KMS-11 (cell line): Measurements from ENCODE around the gene MED13L.

Experiments
- H2AFZ ChIP-seq: fragments of 200-600 bp; sonication (generic); 2 replicates; pipeline ENCODE4 v1.6.1; 2016; ENCODE audit warnings: antibody characterized with exemption, mixed run types, low read depth
- H3K27ac ChIP-seq: fragments of 200-600 bp; sonication (generic); 2 replicates; pipeline ENCODE4 v1.6.1; 2016; ENCODE audit warnings: mild to moderate bottlenecking, mixed run types
- H3K27me3 ChIP-seq: fragments of 200-600 bp; sonication (generic); 2 replicates; pipeline ENCODE4 v1.6.1; 2017; ENCODE audit warnings: mild to moderate bottlenecking, low read depth, mixed run types, moderate library complexity; ENCODE audit not compliant: insufficient read depth
- H3K36me3 ChIP-seq: fragments of 200-600 bp; sonication (generic); 2 replicates; pipeline ENCODE4 v1.6.1; 2017; ENCODE audit warnings: mild to moderate bottlenecking, mixed run types; ENCODE audit not compliant: insufficient read depth
- H3K4me1 ChIP-seq: fragments of 200-600 bp; sonication (generic); 2 replicates; pipeline ENCODE4 v1.6.1; 2016; ENCODE audit warnings: mild to moderate bottlenecking, low read depth, mixed run types; ENCODE audit not compliant: poor library complexity, severe bottlenecking
- H3K4me2 ChIP-seq: fragments of 200-600 bp; sonication (generic); 2 replicates; pipeline ENCODE4 v1.7.0; 2016; ENCODE audit warnings: mild to moderate bottlenecking, mixed run types
- H3K4me3 ChIP-seq: fragments of 200-600 bp; sonication (generic); IDR thresholded peaks from 2 replicates; pipeline ENCODE4 v1.6.1; 2017; ENCODE audit warnings: low read depth, low read length, mixed read lengths; ENCODE audit not compliant: insufficient read depth
- H3K79me2 ChIP-seq: fragments of 200-600 bp; sonication (generic); 2 replicates; pipeline ENCODE4 v1.6.1; 2016; ENCODE audit warnings: low read depth, mixed run types; ENCODE audit not compliant: insufficient read depth
- H3K9ac ChIP-seq: fragments of 200-600 bp; sonication (generic); 2 replicates; pipeline ENCODE4 v1.6.1; 2016; ENCODE audit warnings: mild to moderate bottlenecking, mixed run types
- H4K20me1 ChIP-seq: fragments of 200-600 bp; sonication (generic); 2 replicates; pipeline ENCODE4 v1.6.1; 2016; ENCODE audit warnings: mild to moderate bottlenecking, mixed run types; ENCODE audit not compliant: insufficient read depth
- TF ChIP-seq, protein P1 (sequence below): fragments of 200-600 bp; sonication (generic); conservative IDR thresholded peaks from 2 replicates; pipeline ENCODE4 v1.6.1; 2017; ENCODE audit warnings: low read depth, mild to moderate bottlenecking, antibody characterized with exemption, low read length, moderate library complexity, mixed read lengths

Gene MED13L

DNA sequence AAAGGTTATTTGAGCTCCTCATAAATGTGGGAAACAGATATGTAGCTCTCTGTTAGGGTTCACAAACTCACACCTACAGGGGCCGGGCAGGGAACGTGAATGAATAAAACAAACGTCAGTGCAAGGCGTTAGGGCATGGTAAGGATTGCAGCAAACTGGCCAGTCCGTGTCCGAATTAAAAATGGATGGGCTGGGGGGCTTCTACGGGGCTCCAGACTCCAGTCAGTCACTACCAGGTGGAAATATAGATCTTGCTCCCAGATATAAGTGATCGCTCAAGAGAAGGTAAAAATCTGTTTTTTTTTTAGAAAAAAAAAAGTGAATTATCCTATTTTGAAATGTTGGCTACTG, 333.1 kb downstream of the MED13L start:
- Histone ChIP-seq H3K4me3 (no peak overlapping the region), H4K20me1 (no peaks in the 10 kb centered on the region), H3K36me3 (no peaks in the 10 kb centered on the region), H3K4me1 (no peaks in the 10 kb centered on the region), H2AFZ (no peak overlapping the region), H3K4me2 (no peak overlapping the region), H3K27ac (no peak overlapping the region), H3K79me2 (no peaks in the 10 kb centered on the region), H3K9ac (no peak overlapping the region), H3K27me3 (no peaks in the 10 kb centered on the region)
- TF ChIP-seq, protein P1, sequence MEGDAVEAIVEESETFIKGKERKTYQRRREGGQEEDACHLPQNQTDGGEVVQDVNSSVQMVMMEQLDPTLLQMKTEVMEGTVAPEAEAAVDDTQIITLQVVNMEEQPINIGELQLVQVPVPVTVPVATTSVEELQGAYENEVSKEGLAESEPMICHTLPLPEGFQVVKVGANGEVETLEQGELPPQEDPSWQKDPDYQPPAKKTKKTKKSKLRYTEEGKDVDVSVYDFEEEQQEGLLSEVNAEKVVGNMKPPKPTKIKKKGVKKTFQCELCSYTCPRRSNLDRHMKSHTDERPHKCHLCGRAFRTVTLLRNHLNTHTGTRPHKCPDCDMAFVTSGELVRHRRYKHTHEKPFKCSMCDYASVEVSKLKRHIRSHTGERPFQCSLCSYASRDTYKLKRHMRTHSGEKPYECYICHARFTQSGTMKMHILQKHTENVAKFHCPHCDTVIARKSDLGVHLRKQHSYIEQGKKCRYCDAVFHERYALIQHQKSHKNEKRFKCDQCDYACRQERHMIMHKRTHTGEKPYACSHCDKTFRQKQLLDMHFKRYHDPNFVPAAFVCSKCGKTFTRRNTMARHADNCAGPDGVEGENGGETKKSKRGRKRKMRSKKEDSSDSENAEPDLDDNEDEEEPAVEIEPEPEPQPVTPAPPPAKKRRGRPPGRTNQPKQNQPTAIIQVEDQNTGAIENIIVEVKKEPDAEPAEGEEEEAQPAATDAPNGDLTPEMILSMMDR, result no peak

DNA sequence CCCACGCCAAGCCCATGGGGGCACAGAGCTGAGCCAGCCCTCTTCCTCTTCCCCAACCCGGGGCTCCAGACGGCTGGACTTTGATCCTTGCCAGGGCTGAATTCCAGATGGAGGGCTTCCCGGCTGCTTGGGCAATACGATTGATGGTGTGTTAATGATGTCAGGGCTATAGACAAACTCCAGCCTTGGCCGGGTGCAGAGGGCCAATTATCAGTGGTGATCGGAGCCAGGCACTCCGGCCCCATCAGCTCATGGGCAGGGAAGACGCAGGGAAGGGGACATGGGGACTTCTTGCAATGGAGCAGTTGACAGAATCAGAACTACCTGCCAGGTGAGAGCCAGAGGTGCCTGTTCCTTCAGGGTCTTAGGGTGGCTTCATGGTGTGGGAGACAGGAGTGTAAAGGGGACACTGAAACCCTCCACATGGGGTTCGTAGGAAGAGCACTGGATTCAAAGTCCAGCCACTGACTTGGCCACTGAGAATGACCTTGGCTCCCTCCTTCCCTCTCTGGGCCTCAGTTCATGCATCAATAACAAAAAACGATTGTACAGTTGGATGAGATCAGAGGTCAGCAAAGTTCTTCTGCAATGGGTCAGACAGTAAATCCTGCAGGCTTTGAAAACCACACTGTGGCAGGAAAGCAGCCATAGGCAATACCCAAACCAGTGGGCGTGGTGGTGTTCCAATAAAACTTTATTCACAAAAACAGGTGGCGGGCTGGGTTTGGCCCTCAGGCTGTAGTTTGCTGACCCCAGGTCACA, 333.7 kb downstream of the MED13L start:
- TF ChIP-seq, protein P1, result no peak
- Histone ChIP-seq H3K4me2 (no peak overlapping the region), H4K20me1 (no peaks in the 10 kb centered on the region), H3K27me3 (no peaks in the 10 kb centered on the region), H3K4me1 (no peaks in the 10 kb centered on the region), H3K4me3 (no peak overlapping the region), H3K9ac (no peak overlapping the region), H2AFZ (no peak overlapping the region), H3K79me2 (no peaks in the 10 kb centered on the region), H3K27ac (no peak overlapping the region), H3K36me3 (no peaks in the 10 kb centered on the region)

DNA sequence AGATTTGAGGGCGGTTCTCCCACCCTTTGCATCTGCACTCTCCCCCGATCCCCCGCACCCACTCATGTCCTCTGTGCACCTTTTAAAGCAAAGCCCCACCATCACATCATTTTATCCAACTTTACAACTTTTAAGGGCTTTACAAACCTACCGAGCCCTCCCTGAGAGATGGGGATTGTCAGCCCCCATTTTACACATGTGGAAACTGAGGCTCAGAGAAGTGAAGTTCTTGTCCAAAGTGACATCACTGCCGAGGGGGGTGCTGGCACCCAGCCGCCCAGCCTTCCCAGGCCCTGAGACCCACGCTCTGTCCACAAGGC, 334.2 kb downstream of the MED13L start:
- H3K9ac ChIP-seq, result no peak overlapping the region
- no peak overlapping the region for H3K4me3 ChIP-seq
- no peaks in the 10 kb centered on the region for H3K79me2 ChIP-seq
- H2AFZ ChIP-seq, result no peak overlapping the region
- TF ChIP-seq, protein P1, result no peak
- H4K20me1 ChIP-seq, result no peaks in the 10 kb centered on the region
- no peaks in the 10 kb centered on the region for H3K27me3 ChIP-seq
- no peaks in the 10 kb centered on the region for H3K4me1 ChIP-seq
- H3K36me3 ChIP-seq, result no peaks in the 10 kb centered on the region
- no peak overlapping the region for H3K27ac ChIP-seq
- no peak overlapping the region for H3K4me2 ChIP-seq

DNA sequence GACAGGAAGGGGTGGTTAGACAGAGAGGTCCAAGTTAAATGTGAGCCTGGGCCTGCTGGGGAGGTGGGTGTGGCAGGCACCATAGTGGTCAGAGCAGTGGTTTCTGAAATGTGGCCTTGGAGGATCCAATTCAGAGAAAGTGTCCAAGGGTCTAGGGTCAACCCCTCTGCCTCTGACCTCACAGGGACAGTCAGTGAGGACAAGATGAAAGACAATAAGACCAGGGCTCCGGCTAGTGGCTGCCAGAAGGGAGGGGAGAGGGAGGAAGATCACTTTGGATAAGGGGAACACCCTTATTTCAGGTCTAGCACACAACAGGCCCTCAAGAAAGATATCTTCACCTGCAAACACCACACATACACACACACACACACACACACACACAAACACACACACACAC, 335.1 kb downstream of the MED13L start:
- no peaks in the 10 kb centered on the region for H3K27me3 ChIP-seq
- H4K20me1 ChIP-seq, result no peaks in the 10 kb centered on the region
- no peak overlapping the region for H3K4me2 ChIP-seq
- no peak overlapping the region for H3K27ac ChIP-seq
- no peak overlapping the region for H3K9ac ChIP-seq
- no peaks in the 10 kb centered on the region for H3K79me2 ChIP-seq
- no peak overlapping the region for H3K4me3 ChIP-seq
- H2AFZ ChIP-seq, result no peak overlapping the region
- no peaks in the 10 kb centered on the region for H3K36me3 ChIP-seq
- no peaks in the 10 kb centered on the region for H3K4me1 ChIP-seq
- TF ChIP-seq, protein P1, result no peak
